H1 (cell line): Measurements from ENCODE around the gene CDH2.

Experiments used
- ASH2L ChIP-seq: fragments of 200-600, 300-600 bp; sonication (generic); IDR thresholded peaks from one replicate; pipeline ENCODE4 v1.7.1; 2017; ENCODE audit warnings: low read length
- BRCA1 ChIP-seq: IDR thresholded peaks from 2 replicates; pipeline ENCODE4 v1.6.1; 2012; ENCODE audit warnings: low read depth, low read length, improper control_type of control experiment
- CEBPB ChIP-seq: IDR thresholded peaks from 2 replicates; pipeline ENCODE4 v1.6.1; 2012; ENCODE audit warnings: low read depth, low read length
- CREB1 ChIP-seq: IDR thresholded peaks from 2 replicates; pipeline ENCODE4 v1.6.1; 2012; ENCODE audit warnings: inconsistent platforms
- CTCF ChIP-seq, 3 experiments: IDR thresholded peaks; 1 replicate in 2 of 3; 2 replicates in 1 of 3; pipeline versions ENCODE4 v1.5.1 to v1.6.1; 2011; ENCODE audit warnings: low read length in 3 of 3, mild to moderate bottlenecking in 3 of 3, inconsistent platforms in 2 of 3, low read depth in 1 of 3, moderate library complexity in 1 of 3; ENCODE audit not compliant: insufficient read depth in 1 of 3; ENCODE audit errors: control extremely low read depth in 1 of 3
- EP300 ChIP-seq, 2 experiments: IDR thresholded peaks; 1 replicate in 1 of 2; 2 replicates in 1 of 2; pipeline ENCODE4 v1.6.1; 2011 to 2012; ENCODE audit warnings: low read depth in 2 of 2, low read length in 2 of 2, mild to moderate bottlenecking in 2 of 2, borderline replicate concordance in 1 of 2, inconsistent platforms in 1 of 2, moderate library complexity in 1 of 2
- EZH2 ChIP-seq: fragments of 200-600 bp; sonication (generic); IDR thresholded peaks from 2 replicates; pipeline ENCODE4 v1.7.1; 2012; ENCODE audit warnings: low read depth, mild to moderate bottlenecking, moderate library complexity, low read length, inconsistent platforms; ENCODE audit not compliant: severe bottlenecking
- POLR2A ChIP-seq, 2 experiments: IDR thresholded peaks; 1 replicate in 1 of 2; 2 replicates in 1 of 2; pipeline ENCODE4 v1.6.1; 2011; ENCODE audit warnings: low read depth in 2 of 2, low read length in 2 of 2, mild to moderate bottlenecking in 2 of 2; ENCODE audit errors: control extremely low read depth in 1 of 2
- RXRA ChIP-seq: IDR thresholded peaks from 2 replicates; pipeline ENCODE4 v1.6.1; 2011; ENCODE audit warnings: low read depth, mild to moderate bottlenecking, low read length, moderate library complexity; ENCODE audit not compliant: insufficient read depth
- SIRT6 ChIP-seq: IDR thresholded peaks from one replicate; pipeline ENCODE4 v1.7.1; 2012; ENCODE audit warnings: low read length, inconsistent platforms
- SIX5 ChIP-seq: IDR thresholded peaks from 2 replicates; pipeline ENCODE4 v1.6.1; 2011; ENCODE audit warnings: mild to moderate bottlenecking, low read depth, low read length
- SP1 ChIP-seq: IDR thresholded peaks from 2 replicates; pipeline ENCODE4 v1.6.1; 2011; ENCODE audit warnings: low read depth, low read length
- TF ChIP-seq, protein P1 (sequence below): IDR thresholded peaks from 2 replicates; pipeline ENCODE4 v1.6.1; 2012; ENCODE audit warnings: inconsistent platforms

DNA sequence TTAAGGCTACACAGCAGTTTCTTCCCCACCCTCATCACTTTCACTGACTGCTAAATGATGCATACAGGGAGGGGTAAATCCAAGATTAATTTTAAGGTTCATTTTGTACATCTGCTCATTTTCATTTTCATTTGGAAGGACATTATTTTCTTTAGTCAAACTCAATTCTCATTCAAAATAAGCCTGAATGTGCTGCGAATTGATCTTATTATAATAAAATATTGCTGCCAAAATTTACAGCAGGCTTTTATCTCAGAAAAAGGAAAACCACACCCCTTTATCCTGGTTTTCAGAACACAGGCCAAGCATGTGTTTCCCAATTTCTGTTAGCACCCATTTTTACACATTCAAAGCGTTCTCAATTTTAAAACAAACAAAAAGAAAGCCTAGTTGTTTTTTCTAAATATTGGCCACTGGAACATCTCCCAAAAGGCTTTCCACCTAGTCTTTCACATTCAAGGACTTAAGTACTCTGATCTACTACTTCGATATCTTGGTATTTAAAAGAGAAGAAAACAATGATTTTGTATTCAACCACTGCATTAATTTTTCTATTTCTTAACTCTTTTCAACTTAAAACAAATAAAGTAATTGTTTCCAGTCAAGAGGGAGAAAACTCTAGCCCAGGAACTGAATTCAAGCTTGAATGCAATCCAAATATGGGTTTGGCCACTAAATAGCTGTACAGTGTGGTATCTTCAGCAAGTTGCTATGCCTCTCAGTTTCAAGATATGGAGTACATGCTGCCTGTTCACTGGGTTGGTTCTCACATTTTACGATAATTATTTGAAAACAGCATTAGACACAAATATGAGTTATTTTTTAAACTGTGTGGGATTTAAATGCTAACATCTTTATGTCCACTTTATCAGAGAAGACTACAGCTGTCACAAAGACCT is 52.5 kb downstream of the CDH2 start:
- TF ChIP-seq, protein P1, sequence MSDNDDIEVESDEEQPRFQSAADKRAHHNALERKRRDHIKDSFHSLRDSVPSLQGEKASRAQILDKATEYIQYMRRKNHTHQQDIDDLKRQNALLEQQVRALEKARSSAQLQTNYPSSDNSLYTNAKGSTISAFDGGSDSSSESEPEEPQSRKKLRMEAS, result no peak
- TF ChIP-seq ASH2L, result no peak
- no peak for TF ChIP-seq POLR2A (IDR thresholded peaks at IDR 0.05; ENCODE audit: control extremely low read depth in 1 of 2, low read depth in 2 of 2, low read length in 2 of 2)
- TF ChIP-seq CTCF (IDR thresholded peaks at IDR 0.05; ENCODE audit: control extremely low read depth in 1 of 3, insufficient read depth in 1 of 3, low read depth in 1 of 3, low read length in 3 of 3), result no peak
- TF ChIP-seq RXRA, result no peak
- TF ChIP-seq CREB1, result no peak
- TF ChIP-seq SP1, result no peak
- TF ChIP-seq BRCA1, result no peak
- TF ChIP-seq SIX5, result no peak
- no peak for TF ChIP-seq CEBPB
- TF ChIP-seq SIRT6, result no peak
- TF ChIP-seq EP300 (IDR thresholded peaks at IDR 0.05; ENCODE audit: borderline replicate concordance in 1 of 2, low read depth in 2 of 2, low read length in 2 of 2), result no peak
- TF ChIP-seq EZH2, result no peak
